Myocyte (in vitro differentiated cells): Measurements from ENCODE around the gene MCM10. TPM values are rescaled to one million over a fixed set of nuclear protein-coding genes. Genes with fewer than 3 reads are reported as not detected.

Experiments
- DNase-seq: peaks from one replicate; pipeline ENCODE4 v3.0.0-alpha.2; 2012; ENCODE audit warnings: low read depth
- total RNA-seq: library from RNA; depleted of rRNA; stranded (reverse); fragments of >200 nt; gene quantifications from 2 replicates; pipeline ENCODE4 v1.2.3, GENCODE V29; 2014

MCM10 gene
- total RNA-seq, 1 donor from 2014 or later: 0.05 TPM

GRCh38 chr10:13256627-13257026 is 95.3 kb downstream of the MCM10 start:
- no peak for DNase-seq

GRCh38 chr10:13257621-13258140 is 96.3 kb downstream of the MCM10 start:
- DNase-seq: no peak

Other genes with a start within 250 kb of the MCM10 start
- 51.0 and 82.5 TPM in 2 replicates for gene CCDC3, start 159.8 kb upstream of the MCM10 start, total RNA-seq
- 75.2 and 77.3 TPM in 2 replicates for gene OPTN, start 61.4 kb upstream of the MCM10 start, total RNA-seq
- gene UCMA, start 72.8 kb downstream of the MCM10 start, total RNA-seq: not detected in 2 replicates
- 46.9 and 54.7 TPM in 2 replicates for gene PHYH, start 138.5 kb downstream of the MCM10 start, total RNA-seq
- gene SEPHS1, start 186.7 kb downstream of the MCM10 start, total RNA-seq: 39.6 TPM in 2 replicates